Cardiac muscle cell (in vitro differentiated cells and primary cell): ENCODE results near the gene CELA2A. TPM values are rescaled to one million over a fixed set of nuclear protein-coding genes. Genes with fewer than 3 reads are reported as not detected.

Experiments
- DNase-seq, 2 donors: peaks; one replicate each; pipeline versions ENCODE4 v3.0.0 to v3.0.0-alpha.2; 2010 to 2017; ENCODE audit warnings: low read depth in 1 of 2, low spot score in 1 of 2
- H3K27ac ChIP-seq: fragments of 200-600 bp; sonication (generic); 2 replicates; pipeline ENCODE4 v1.5.1; 2016
- H3K27me3 ChIP-seq: fragments of 200-600 bp; sonication (generic); 2 replicates; pipeline ENCODE4 v1.6.0; 2016; ENCODE audit warnings: control low read depth
- H3K36me3 ChIP-seq: fragments of 200-600 bp; sonication (generic); 2 replicates; pipeline ENCODE4 v1.5.1; 2016; ENCODE audit warnings: control low read depth
- H3K4me1 ChIP-seq: fragments of 200-600 bp; sonication (generic); 2 replicates; pipeline ENCODE4 v1.8.1; 2017; ENCODE audit warnings: low read depth, mild to moderate bottlenecking, mixed run types
- H3K4me3 ChIP-seq: fragments of 200-600 bp; sonication (generic); 2 replicates; pipeline ENCODE4 v1.5.1; 2016; ENCODE audit warnings: mild to moderate bottlenecking
- H3K9me3 ChIP-seq: fragments of 200-600 bp; sonication (generic); 2 replicates; pipeline ENCODE4 v1.5.1; 2017; ENCODE audit warnings: low read depth, mild to moderate bottlenecking, control low read depth
- CTCF ChIP-seq: IDR thresholded peaks from 2 replicates; pipeline ENCODE4 v1.5.1; 2012; ENCODE audit warnings: low read depth, mild to moderate bottlenecking, low read length
- polyA plus RNA-seq: library from polyadenylated mRNA; unstranded; fragments of >200 nt; fragmentation: Nextera tagmentation; extraction: Ambion mirVana; gene quantifications from 2 replicates; pipeline ENCODE4 v1.2.1, GENCODE V29; 2016
- total RNA-seq: library from RNA; depleted of rRNA; stranded (reverse); fragments of >200 nt; gene quantifications from 2 replicates; pipeline ENCODE4 v1.2.3, GENCODE V29; 2016

Gene CELA2A
- total and polyA plus RNA-seq, 2 experiments from 2014 or later = 0.38 TPM; not detected in 1

- Histone ChIP-seq H3K27me3 (no peaks in the 10 kb centered on the region), H3K27ac (peak overlapping the region; percentile 78), H3K4me3 (no peak overlapping the region), H3K4me1 (peaks cover 38% of the 10 kb centered on the region), H3K9me3 (no peaks in the 10 kb centered on the region), H3K36me3 (peaks cover 9% of the 10 kb centered on the region)
- no peak for TF ChIP-seq CTCF
- no peak for DNase-seq
These were observed 50.3 kb downstream of the CELA2A start for GRCh38 chr1:15506831-15507230.

- Histone ChIP-seq H3K27ac (peak overlapping the region; percentile 78), H3K36me3 (peaks cover 9% of the 10 kb centered on the region), H3K27me3 (no peaks in the 10 kb centered on the region), H3K4me3 (no peak overlapping the region), H3K4me1 (peaks cover 38% of the 10 kb centered on the region), H3K9me3 (no peaks in the 10 kb centered on the region)
- TF ChIP-seq CTCF = no peak
- DNase-seq = peak in 1 of 2 donors; percentile 46
These were observed 50.7 kb downstream of the CELA2A start for GRCh38 chr1:15507278-15507677.

- Histone ChIP-seq H3K27me3 (no peaks in the 10 kb centered on the region), H3K36me3 (peaks cover 5% of the 10 kb centered on the region), H3K4me1 (peaks cover 38% of the 10 kb centered on the region), H3K4me3 (no peak overlapping the region), H3K27ac (peak overlapping the region; percentile 78), H3K9me3 (no peaks in the 10 kb centered on the region)
- no peak for TF ChIP-seq CTCF
- DNase-seq = no peak
These were observed 52.4 kb downstream of the CELA2A start for GRCh38 chr1:15508700-15509487.

- Histone ChIP-seq H3K4me1 (peaks cover 38% of the 10 kb centered on the region), H3K27me3 (no peaks in the 10 kb centered on the region), H3K9me3 (no peaks in the 10 kb centered on the region), H3K27ac (peak overlapping the region; percentile 1), H3K4me3 (no peak overlapping the region), H3K36me3 (peaks cover 3% of the 10 kb centered on the region)
- no peak for TF ChIP-seq CTCF
- no peak for DNase-seq
These were observed 53.1 kb downstream of the CELA2A start for GRCh38 chr1:15509586-15509985.

- Histone ChIP-seq H3K4me3 (no peak overlapping the region), H3K27ac (no peak overlapping the region), H3K4me1 (peaks cover 31% of the 10 kb centered on the region), H3K36me3 (peaks cover under 1% of the 10 kb centered on the region), H3K9me3 (no peaks in the 10 kb centered on the region), H3K27me3 (no peaks in the 10 kb centered on the region)
- TF ChIP-seq CTCF = no peak
- no peak for DNase-seq
These were observed 54.3 kb downstream of the CELA2A start for GRCh38 chr1:15510611-15511405.
